Stimulated activated CD8-positive, alpha-beta memory T cell treated with anti-CD3 and anti-CD28 coated beads, Interleukin-12 subunit alpha, Interleukin-12 subunit beta, amount 100 ng/mL, for 24 hours (primary cell): Measurements from ENCODE around the gene ICAM5.
"Not testable (repeated sequence)": the region's sequence is repeated elsewhere in the genome, so short reads cannot be mapped to it uniquely, and the experiment has no call there.

ENCODE experiments used
- DNase-seq: peaks from one replicate; pipeline ENCODE4 v3.0.0-alpha.2; 2020; ENCODE audit errors: extremely low read depth

The ICAM5 gene

DNA sequence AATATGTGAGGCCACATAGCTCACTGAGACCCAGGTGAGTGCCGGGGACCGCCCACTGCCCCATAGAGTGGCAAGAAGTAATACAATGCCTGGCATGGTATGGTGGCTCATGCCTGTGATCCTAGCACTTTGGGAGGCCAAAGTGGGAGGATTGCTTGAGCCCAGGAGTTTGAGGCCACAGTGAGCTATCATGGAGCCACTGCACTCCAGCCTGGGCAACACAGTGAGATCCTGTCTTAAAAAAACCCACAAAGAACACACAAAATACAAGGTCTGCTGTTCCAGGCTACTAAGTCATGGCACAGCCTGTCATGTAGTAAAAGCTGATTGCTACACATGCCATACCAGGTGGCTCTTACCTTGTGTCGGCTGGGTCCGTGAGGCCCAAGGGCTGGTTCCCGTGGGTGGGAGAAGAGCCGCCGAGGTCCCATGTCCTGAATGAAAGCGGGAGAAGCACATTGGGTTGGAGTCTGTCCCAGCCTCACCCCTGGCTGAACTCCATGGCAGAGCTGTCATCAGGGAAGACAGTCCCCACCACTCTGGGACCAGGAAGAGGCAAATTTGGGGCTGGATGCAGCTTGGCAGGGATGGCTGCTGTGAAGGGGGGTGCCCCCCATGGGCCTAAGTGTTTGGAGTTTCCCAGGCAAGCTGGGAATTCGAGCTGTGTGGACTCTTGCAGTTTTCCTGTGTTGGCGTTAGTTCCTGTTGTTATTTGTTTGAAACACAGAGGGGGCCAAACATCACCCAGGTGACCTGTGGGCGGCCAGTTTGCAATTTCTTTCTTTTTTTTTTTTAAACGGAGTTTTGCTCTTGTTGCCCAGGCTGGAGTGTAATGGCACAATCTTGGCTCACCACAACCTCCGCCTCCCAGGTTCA, 29.3 kb downstream of the ICAM5 start:
- DNase-seq: no peak

DNA sequence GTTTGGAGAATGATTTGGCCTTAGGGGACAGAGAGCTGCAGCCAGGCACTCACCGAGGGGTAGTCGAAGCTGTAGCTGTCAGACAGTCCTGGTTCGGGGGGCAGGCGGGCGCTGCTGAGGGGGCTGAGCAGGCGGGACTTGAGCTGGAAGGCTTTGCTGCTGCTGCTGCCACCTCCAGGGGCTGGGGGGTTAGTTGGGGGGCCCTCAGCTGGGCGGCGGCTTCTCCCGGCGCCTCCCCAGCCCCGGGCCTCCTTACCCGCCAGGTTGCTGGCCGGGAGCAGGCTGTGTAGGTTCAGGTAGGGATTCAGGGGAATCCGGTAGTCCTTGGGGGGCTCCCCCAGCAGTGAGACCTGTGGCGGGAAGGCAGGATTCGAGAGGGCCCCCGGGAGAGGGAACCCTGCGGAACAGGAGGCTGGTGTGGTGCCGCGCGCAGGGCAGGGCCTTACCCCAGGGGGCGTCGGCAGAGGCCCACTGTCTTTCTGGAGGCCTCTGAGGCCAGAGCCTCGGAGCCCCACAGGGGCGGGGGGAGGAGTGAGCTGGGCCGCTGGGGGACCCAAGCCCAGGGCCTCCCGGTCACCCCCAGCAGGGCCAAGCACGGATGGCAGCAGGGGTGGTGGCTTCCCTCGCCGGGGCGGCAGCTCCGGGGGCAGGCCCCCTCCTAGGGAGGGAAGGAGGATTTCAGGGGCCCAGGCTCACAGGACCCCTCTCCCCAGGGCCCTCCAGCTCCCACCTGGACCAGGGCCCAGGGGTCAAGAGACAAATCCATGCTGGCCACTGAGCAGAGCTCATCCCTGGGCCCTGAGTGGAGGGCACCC, 31.1 kb downstream of the ICAM5 start:
- DNase-seq: no peak

DNA sequence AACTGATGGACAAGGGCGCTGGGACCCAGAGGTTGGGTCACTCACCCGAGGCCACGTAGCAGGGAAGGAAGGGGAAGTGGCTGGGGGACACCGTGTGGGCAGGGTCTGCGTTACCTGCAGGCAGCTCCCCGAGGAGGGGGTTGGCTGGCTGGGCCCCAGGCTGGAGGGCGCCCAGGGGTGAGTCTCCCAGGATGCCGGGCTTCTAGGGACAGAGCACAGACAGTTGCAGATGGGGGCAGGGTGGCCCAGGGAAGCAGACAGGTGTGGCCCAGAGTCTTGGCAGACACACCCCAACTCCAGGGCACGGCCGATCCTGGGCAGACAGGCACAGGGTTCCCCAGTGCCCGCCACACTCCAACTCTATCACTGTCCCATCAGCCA, 31.7 kb downstream of the ICAM5 start:
- DNase-seq: no peak

DNA sequence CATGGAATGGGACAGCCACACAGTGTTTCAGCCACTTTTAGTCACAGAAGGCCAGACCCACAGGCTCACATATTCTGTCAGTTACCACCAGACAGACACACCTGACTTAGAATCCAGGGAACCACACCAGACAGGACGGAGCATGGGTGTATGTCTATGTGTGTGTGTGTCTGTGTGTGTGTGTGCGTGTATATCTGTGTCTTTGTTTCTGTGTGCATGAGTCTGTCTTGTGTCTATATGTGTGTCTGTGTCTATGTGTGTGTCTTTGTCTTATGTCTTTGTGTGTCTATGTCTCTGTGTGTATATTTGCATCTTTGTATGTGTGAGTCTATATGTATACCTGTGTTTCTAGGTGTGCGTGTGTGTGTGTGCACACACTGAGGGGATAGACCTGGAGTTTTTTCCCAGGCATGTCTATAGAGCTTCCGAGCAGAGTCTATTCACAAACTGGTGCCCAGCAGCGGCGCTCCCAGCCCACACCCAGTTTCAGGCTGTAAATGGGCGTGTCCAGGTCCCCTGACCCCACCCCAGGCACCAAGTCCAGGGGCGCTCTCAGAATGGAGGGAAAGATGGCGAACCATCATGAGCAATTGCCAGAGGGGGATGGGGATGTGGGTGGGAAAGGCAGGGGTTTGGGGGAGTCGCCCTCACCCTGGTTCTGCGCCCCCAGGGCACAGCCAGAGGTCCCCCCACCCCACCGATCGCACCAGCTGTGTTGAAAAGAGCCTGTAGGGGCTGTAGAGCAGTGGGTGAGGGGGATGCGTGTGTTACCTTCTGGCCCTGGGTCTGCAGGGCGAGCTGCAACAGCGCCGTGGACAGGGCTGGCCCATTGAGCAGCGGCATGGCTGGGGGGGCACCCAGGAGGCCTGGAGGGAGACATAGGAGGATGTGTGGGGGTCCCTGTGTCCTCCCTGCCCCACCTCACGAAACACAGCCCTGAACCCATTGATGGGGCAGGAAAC, 32.4 kb downstream of the ICAM5 start:
- DNase-seq: no peak

DNA sequence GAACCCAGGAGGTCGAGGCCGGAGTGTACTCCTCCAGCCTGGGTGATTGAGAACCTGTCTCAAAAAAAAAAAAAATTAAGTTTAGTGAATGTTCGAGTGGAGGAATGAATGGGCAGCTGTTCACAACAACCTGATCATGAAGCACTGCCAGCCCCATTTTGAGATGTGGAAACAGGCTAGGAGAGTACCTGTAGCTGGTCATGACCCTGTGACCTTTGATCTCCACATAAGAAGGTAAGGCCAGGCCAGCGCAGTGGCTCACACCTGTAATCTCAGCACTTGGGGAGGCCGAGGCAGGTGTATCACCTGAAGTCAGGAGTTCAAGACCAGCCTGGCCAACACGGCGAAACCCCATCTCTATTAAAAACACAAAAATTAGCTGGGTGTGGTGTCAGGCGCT, 36.0 kb downstream of the ICAM5 start:
- DNase-seq: no peak

DNA sequence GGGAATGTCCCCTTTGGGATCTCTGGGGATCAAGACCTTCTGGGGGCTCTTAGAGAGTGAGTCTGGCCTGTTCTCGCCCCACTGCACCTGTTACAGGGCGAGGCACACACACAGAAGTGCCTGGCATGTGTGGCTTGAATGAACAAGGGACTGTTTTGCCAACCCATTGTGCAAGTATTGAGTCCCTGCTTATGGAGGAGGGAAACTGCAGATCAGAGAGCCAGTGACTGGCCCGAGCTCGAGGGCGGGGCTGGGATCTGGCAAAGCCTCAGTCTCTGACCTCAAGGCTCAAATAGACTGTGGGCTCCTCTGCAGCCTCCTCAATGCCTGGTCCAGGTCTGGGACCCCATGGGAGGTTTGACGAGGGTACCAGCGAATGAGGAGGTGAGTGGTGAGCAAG, 38.0 kb downstream of the ICAM5 start:
- DNase-seq: no peak

DNA sequence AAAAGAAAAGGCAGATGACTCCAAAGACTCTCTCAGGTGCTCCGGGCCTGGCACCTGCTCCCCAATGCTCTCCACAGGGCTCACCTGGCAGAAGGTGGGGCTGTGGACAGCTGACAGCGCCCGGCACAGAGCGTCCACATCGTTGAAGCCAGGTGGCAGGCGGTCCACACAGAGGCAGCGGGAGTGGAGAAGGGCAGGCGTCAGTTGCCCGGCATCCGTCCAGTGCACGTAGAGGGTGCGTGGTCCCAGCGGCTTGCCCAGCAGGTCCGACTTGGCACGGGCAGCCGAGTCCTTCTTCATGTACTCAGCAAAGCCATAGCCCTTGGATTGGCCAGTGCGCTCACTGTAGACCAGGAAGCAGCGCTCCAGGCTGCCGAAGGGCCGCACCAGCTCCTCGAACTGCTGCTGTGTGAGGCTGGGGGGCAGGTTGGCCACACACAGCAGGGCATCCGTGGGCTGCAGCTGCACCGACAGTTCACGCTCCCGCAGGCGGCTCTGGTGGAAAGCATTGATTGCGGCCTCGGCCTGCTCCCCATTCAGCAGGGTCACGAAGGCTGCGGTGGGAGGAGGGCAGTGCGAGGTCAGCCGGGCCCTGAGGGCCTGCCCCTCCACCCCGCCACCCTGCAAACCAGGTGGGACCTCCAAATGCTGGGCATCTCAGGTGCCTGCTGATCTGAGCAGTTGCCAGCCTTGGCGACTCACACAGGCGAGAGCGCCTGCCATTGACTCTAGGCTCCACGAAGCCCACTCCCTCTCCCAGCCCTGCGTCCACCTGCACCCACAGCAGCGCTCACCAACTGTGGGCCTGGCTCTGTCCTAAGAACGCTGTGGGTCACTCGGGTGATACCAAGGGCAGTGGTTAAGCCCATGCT, 39.0 kb downstream of the ICAM5 start:
- DNase-seq: no peak

DNA sequence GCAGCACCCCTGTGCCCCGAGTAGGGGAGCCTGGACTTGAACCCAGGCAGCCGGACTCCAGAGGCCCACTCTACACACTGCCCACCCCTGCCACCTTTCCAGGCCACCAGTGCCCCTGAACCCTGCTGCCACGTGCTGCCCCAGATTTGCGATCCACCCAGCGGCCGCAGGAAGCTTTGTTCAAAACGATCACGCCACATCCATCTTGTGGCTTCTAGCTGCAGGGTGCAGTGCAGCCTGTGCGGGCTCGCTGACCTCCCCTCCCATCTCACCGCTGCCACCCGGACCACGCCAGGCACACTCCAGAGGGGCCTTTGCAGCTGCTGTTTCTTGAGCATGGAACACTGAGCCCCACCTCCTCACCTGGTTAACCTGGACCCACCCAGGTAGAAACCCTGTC, 39.8 kb downstream of the ICAM5 start:
- DNase-seq: no peak

DNA sequence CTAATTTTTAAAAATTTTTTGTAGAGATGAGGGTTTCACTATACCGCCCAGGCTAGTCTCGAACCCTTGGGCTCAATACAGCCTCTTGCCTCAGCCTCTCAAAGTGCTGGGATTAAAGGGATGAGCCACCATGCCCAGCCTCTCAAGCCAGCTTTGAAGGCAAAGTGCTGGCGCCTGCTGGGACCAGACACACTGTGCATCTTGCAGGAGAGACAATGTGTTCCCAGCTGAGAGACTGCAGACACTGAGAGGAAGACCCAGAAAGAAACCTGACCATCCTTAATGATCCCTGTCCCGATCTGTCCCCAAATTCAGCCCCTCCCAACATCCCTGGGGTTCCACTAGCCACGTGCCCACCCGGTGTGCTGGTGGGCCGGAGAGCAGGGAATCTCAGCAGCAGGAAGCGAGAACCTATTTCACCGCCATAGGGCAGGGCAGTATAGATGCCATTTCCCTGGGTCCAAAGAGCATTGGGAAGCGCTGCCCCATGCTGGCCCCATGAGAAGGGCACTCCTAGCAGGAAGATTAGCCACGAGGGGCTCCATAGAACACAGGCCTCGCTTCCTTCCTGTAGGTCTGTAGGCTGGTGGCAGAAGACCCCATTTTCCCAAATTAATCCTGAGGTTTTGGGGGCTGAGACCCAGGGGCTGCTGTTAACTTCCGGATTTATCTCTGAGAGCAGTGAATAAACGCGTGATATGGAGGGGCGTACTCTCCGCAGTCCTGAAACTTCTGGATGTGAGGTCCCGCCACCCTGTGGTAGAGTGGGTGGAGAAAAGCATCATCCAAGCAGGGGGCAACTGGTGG, 42.6 kb downstream of the ICAM5 start:
- DNase-seq: no peak

DNA sequence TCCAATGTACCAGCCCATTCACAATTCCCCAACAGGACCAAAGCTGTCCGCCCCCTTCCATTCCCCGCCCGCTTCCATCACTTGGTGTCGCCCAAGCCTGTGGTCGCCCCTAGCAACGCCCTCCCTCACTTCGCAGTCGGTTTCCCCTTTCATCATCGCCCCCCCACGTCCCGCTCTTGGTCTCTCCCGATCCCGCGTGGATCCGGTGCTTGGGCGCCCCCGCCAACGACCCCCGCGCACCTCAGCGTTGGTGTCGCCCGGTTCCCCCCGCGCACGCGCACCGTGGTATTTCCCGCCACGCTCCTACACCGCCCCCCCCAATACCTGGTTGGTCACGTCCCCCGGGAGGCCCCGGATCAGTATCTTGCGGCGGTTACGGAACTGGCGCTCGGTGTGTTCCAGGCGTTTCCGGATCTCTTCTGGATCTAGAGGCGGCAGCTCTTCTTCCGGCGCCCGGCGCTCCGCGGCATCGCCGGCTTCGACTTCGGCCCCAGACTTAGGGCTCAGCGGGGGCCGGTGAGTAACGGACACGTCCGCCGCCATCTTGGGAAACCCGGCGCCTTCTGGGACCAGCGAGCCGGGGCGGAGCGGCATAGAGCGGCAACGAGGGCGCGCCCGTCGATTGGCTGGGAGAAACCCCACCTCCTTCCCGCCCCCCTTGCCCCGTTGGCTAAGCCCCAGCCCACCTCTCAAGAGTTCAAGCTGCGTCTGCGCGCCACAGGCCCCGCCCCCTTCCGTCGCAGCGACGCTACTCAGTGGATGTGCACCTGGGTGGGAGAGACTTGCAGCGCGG, 43.4 kb downstream of the ICAM5 start, which contains the start of gene RAVER1:
Gene RAVER1, minus strand, starts transcription at position 565 of the 793 bp plus-strand sequence. Its CDS starts 22 bp downstream, at position 543.
- peak; percentile 96 for DNase-seq

DNA sequence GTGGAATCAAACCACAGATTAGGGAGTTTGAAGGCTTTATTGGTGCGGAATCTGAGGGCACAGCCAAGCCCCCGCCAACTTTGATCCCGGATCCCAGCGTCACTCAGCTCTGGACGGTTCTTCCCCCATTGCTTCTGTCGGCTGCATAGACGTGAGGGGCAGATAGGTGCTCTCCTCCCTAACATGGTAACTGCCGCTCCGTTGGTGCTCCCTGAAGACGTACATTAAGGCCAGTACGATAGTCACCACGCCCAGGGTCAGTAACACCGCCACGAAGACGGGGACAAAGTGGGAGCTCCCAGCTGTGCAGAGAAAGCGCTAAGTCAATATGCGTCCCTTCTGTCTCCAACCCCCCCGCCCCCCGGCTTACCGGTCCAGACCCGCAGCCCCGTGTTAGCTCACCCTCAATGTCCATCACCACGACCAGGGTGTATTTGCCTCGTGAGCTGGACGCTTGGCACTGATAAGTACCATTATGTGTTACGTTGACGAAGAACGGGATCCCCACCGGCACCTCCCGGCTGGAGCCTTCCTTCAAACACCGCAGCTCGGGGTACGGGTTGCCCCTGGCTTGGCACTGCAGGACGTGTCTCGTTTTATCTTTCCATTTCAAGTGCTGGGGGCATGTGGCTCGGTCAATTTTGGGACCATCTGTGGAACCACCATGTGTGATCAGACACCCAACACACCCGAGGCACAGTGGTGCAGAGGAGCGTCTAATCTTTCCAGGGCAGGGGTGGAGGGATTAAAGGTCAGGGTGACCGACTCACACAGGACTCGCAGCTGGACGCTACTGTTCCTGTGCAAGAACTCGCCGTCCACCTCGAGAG, 44.2 kb downstream of the ICAM5 start:
- DNase-seq: no peak

DNA sequence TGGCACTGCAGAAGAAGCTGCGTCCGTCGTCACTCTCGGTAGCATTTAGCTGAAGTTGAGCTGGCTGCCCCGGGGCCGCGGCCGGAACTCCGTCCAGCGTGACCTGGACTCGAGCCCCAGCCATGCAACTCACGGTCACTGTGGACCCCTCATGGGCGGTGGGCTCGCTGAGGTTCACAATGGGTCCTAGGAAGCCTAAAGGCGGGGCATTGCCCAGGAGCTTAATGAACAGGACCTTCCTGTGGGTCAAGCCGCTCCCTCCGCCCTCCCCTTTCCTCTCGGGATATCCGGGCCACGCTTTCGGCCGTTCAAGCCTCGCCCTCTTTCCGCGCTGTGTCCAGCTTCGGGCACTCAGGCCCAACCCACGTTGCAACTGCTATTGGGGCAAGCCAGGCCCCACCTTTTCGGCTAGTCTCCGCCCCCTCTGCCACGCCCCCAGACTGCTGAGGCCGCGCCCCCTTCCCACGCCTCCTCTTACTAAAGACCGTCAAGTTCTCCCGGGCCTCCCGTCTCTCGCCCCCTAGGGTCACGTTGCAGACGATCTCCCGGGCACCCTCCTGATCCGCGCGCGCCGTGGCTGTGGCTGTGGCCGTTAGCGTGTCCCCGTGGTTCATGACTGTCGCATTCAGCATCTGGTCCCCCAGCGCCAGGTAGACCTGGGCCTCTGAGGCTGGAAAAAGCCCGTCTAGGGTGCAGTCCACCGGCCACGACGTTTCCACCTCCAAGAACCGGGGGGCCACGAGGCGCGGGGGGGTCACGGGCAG, 45.0 kb downstream of the ICAM5 start:
- no peak for DNase-seq

DNA sequence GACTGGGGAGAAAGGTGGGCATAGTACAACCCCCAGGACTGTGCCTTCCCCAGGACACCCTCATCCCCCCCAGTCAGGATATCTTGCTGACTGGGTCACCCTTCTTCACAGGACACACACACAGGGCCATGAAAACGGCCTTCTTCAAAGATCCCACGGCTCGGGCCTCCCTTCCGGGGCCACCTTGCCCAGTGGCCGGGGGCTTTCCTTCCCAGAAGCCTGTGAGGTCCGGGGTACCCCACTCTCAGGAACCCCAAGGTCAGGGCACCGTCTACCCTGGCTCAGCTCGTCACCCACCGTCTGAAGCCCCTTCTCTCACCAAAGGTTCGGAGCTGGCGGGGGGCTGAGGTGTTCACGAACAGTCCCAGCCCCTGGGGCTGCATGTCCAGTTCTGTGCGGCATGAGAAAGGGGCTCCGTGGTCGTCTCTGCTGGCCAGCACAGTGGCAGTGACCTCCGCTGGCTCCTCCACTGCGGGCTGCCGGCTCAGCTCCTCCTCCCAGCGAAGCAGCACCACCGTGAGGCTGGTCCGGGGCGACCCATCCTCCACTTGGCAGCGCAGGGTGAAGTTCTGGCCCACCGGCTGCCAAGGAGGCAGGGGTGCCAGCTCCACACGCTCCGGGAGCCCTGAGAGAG, 45.7 kb downstream of the ICAM5 start:
- no peak for DNase-seq

DNA sequence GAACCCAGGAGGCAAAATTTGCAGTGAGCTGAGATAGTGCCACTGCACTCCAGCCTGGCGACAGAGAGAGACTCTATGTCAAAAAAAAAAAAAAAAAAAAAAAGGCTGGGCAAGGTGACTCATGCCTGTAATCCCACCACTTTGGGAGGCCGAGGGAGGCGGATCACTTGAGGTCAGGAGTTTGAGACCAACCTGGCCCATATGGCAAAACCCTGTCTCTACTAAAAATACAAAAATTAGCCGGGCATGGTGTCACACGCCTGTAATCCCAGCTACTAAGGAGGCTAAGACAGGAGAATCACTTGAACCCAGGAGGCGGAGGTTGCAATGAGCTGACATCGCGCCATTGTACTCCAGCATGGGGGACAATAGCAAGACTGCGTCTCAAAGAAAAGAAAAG, 47.0 kb downstream of the ICAM5 start:
- not testable (repeated sequence) for DNase-seq

DNA sequence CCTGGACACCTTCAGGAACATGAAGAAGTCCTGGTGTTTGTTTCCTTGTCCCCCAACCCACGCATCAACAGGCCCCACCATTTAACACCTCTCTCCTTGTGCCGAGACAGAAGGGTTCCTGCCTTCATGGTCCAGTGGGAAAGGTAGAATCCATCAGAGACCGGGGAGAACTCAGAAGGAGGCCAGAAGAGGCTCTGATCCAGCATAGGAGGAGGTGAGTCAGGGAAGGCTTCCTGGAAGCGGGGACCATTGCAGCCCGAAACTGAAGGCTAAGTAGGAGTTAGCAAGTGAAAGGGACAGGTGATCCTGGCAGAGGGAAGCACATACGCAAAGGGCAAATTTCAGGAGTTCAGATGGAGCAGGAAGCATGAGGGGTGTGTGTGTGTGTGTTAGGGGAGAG, 49.2 kb downstream of the ICAM5 start:
- DNase-seq: no peak

DNA sequence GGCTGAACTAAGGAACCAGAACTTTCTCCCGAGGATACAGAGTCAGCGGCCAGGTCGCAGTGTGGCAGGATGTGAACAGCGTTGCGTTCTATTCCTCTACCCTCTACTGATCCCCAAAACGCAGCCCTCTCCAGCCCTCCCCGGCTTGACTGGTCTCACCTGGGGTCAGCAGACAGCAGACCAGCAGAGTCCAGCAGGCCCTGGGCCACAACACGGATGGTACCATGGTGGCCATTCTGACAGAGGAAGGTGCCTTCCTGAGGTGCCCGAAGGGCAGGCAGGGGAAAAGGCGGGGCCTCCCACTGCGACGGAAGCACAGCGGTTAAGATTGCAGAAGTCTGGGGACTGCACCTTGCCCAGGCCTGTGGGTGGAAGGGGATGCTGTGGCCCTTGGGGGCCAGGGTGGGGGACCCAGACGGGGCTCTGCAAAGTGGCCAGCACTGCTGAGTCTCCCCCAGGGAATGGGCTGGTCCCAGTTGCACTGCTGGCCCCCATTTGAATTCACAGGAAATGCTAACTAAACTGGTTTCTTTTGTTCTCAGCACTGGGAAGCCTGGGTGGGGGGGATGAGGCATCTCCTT, 49.7 kb downstream of the ICAM5 start, which contains the start of gene ICAM3:
Gene ICAM3, minus strand, starts transcription at position 245 of the 581 bp plus-strand sequence. Its CDS starts 10 bp downstream, at position 235.
- no peak for DNase-seq
